ENCODE measurements around the gene FAM114A1.

- no peak for TF ChIP-seq CTCF (IDR thresholded peaks at IDR 0.05)
- TF ChIP-seq EZH2 (IDR thresholded peaks at IDR 0.05) = no peak
These were observed 71.6 kb downstream of the FAM114A1 start for GRCh38 chr4:38939165-38939564.

All from neural progenitor cell (in vitro differentiated cells).